ENCODE results near the gene RPL13A.
"Not testable (repeated sequence)": the region's sequence is repeated elsewhere in the genome, so short reads cannot be mapped to it uniquely, and the experiment has no call there.

The RPL13A gene

GRCh38 chr19:49487277-49488045 lies at the start of gene RPL13A:
RPL13A (plus strand) TSS chr19:49487608; CDS start chr19:49487630, 22 bp downstream.
- peak; percentile 98 to 99 for DNase-seq

GRCh38 chr19:49438261-49438660 lies 49.1 kb upstream of the RPL13A start:
- no peak for DNase-seq

DNA sequence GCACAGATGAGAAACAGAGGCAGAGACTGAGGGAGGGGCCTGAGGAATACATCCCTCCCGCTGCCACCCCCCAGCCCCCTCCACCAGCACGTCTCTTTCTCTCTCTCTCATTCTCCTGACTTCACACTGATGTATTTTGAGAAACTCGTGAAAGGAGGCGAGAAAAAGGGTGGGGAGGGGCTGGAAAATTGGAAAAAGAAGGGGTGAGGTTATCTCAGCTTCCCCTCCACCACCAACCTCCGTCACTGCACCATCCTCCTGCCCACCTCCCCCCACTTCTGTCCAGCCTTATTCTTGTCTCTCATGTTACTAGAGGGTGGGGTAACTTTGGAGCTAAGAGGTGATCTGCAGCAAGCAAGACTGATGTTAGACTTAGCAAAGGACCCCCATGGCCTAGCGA lies 47.6 kb upstream of the RPL13A start:
- DNase-seq: no peak

GRCh38 chr19:49440439-49441209 lies 46.8 kb upstream of the RPL13A start:
- no peak for DNase-seq

DNA sequence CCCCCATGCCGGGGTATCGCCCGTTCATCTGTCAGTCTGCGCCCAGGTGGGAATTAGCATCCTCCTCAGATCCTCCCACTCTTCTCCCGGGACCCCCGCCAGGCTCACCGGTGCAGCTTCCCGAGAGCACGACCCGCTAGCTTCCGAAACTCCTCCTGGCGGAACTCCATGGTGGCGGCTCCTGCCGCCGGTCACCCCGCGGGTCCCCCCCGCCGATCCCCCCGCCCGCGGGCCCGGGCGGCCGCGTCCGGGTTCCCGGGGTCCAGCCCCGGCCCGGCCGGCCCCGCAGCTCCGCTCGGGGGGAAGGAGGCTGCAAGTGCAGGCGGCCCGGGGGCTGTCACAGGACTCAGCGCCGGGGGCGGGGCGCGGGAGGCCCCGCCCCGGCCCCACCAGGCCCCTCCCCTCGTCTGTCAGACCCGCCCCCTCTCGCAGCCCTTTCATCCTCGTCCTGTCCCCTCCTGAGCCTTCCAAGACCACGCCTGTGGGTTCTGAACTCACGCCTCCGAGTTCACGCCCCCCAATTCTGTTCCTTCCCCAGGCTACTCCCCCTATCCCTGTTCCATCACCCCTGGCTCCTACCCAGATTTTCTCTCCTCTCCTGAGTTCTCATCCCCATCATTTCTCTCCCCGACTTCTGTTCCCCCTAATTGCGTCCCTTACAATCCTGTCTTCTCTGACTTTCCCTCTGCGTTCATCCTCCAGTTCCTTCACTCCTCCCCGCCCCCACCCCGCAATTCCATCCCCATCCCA lies 46.0 kb upstream of the RPL13A start, which contains the start of gene SLC17A7:
Gene SLC17A7, minus strand, starts transcription at position 318 of the 750 bp plus-strand sequence. Its CDS starts 148 bp downstream, at position 170.
- DNase-seq: no peak

- DNase-seq: no peak
These were observed 45.5 kb upstream of the RPL13A start for GRCh38 chr19:49441960-49442350.

GRCh38 chr19:49442354-49442753 lies 45.1 kb upstream of the RPL13A start:
- DNase-seq: no peak

- peak; percentile 29 to 45 for DNase-seq
These were observed 44.5 kb upstream of the RPL13A start for GRCh38 chr19:49442771-49443365.

DNA sequence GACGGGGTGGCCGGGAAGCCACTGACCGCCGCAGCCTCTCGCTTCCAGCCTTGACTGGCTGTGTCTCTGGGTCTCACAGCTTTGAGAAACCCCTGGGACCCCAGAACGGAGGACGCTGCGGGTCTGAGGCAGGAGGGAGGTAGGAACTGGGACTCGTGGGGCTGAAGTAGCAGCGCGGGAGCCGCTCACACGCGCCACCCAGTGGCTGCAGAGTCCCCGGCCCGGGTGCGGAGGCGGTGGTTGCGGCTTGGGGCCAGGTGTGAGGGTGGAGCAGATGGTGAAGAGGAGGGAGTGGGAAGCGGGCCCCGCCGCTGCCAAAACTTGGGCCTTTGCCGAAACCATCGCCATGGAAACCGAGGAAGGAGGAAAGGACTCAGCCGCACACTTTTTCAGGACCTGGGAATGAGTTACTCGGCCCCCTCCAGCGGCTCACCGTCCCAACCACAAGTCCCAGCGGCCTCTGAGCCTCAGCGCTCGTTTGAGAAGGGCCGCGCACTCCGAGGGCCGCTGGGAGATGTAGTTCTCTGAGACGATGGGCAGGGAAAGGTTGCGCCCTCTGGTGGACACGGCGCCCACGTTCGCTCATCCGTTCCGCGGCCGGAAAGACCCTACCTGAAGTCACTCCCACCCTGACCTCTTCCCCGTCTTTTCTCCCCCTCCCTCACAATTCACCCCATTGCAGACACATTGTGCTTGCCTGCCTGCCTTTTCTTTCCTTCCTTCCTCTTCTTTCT lies 43.9 kb upstream of the RPL13A start:
- DNase-seq: peak; percentile 92

- DNase-seq: not testable (repeated sequence)
These were observed 43.2 kb upstream of the RPL13A start for GRCh38 chr19:49444100-49444700.

GRCh38 chr19:49445997-49446396 lies 41.4 kb upstream of the RPL13A start:
- no peak for DNase-seq

GRCh38 chr19:49447485-49448431 lies 39.6 kb upstream of the RPL13A start:
- no peak for DNase-seq

DNA sequence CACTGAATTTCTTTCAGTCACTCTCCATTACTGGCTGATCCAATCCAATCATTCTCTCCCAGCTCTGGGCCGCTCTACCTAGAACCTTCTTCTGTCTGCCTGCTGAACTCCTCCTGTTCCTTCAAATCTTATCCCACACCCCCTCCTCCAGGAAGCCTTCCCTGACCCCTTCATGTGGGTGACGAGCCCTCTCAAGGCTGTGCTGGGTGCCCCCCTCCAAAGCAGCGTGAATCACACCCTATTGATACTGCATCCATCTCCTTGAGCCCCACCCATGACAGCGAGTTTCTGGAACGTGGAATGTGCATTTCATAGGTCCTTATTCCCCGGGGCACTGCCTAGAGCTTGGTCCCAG lies 39.0 kb upstream of the RPL13A start:
- no peak for DNase-seq

DNA sequence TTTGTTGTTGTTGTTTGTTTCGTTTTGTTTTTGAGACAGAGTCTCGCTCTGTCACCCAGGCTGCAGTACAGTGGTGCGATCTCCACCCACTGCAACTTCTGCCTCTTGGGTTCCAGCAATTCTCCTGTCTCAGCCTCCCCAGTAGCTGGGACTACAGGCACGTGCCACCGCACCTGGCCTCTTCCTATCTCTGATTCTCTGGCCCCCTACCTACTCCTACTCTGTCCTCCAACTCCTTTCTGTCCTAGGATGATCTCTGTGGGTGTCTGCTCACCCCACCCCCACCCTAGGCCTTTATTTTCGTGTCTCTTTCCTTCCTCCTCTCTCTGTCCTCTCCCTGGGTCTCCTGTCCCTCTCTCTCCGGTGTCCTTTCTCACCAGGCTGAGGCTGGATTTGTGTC lies 37.0 kb upstream of the RPL13A start:
- DNase-seq: no peak

GRCh38 chr19:49451430-49452181 lies 35.8 kb upstream of the RPL13A start, which contains the start of gene PIH1D1:
PIH1D1 (minus strand) TSS chr19:49451814; CDS start chr19:49451574, 240 bp downstream.
- DNase-seq: peak; percentile 98 to 99

DNA sequence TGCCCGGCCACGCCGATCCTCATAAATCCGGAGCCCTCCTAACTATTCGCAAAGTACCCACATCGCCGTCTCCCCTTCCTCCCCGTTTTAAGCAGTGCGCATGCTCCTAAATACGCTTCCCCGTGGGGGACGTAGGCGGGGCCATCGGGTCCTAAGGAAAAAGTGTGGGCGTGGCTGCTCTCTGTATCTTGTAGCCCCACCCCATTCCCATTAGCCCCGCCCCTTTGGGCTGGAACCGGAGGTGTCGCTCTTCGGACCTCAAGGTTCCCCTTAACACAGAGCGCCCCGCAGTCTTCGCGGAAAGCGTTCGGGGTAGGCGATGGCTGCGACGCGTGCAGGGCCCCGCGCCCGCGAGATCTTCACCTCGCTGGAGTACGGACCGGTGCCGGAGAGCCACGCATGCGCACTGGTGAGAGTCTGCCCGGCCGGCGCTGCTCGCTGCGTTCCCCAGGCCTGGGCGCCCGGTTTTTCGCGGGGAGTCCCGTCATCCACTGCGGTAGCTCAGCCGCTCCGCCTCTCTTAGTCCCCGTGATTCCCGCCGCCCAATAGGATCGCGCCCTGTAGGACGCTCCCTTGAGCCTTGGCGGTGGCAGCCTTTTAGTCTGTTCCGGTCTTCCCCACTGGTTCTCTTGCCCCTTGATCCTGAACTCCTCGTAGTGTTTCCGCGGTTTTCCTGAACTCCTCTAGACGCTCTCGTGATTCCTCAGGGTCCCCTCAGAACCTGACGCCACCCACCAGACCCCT lies 34.2 kb upstream of the RPL13A start, which contains the start of gene ALDH16A1:
Gene ALDH16A1, plus strand, starts transcription at position 213 of the 744 bp plus-strand sequence. Its CDS starts 107 bp downstream, at position 320.
- peak; percentile 97 to 98 for DNase-seq

- DNase-seq: no peak
These were observed 33.6 kb upstream of the RPL13A start for GRCh38 chr19:49453757-49454240.

DNA sequence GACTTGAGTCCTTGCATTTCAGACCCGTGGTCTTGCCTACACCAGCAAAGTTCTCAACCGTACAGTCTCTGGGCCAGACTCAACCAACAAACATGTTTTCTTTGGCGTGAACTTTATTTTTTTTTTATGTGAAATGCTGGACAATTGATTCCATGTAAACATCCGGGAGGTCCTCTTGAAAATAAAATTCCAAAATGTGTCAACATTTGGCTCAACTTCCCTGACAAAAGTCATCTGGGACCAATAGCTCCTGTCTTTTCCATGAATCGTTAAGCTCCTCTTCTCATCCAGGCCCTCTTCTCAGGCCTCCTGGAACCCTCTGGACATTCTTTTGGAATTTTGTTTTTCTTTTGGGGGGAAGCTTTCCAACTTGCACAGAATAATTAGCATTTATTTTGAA lies 31.6 kb upstream of the RPL13A start:
- DNase-seq: no peak

- DNase-seq: no peak
These were observed 31.1 kb upstream of the RPL13A start for GRCh38 chr19:49456326-49456725.
